CMK (cell line): ENCODE results near the gene TRPC4AP.
"Not testable (repeated sequence)": the region's sequence is repeated elsewhere in the genome, so short reads cannot be mapped to it uniquely, and the experiment has no call there.

Experiments used
- DNase-seq: peaks from one replicate; pipeline ENCODE4 v3.0.0-alpha.2; 2010; ENCODE audit warnings: low read depth

The TRPC4AP gene

DNA sequence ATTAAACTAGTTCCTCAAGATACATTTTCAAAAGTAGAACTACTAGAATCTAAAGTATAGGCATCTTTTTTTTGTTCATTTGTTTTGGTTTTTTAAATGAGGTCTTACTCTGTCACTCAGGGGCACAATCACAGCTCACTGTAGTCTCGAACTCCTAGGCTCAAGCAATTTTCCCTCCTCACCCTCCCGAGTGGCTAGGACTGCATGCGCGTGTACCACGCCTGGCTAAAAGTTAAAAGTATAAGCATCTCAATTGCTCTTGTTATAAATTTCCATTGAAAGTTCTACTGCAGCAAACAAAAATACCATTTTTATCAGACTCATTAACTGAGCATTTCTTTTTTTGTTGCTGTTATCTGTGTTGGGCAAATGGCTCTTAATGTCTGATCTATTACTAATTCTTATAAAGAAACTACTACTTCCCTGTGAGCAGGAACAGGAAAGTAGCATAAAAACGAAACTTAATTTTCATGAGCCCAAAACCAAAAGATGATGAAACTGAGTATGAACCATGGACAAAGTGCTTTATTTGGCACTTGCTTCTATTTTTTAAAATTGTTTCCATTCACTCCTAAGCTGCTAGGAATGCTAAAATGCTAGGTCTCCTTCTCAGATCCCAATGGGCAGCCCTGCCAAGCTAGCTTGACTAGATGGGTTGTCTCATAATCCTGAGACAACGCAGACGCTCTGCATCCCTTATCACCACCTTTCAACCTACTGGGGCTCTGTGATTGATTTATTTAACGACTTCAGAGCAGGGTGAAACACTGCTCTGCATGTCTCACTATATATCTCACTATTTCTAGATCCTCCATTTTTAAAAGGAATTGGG, 36.9 kb downstream of the TRPC4AP start:
- no peak for DNase-seq

GRCh38 chr20:35054814-35055213, 37.8 kb downstream of the TRPC4AP start:
- no peak for DNase-seq

DNA sequence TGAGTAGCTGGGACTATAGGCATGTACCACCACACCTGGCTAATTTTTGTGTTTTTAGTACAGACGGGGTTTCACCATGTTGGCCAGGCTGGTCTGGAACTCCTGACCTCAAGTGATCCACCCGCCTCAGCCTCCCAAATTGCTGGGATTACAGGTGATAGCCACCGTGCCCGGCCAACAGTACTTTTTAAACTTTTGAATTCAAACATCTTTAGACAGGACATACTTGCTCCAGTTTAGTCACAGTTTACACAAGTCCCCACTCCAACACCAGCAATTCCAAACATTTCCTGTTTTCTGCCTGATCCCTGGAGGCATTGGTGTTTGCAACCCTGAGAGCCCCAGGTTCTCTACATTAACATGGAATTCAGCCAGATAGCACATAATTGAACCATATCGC, 40.0 kb downstream of the TRPC4AP start:
- DNase-seq = not testable (repeated sequence)

GRCh38 chr20:35049776-35050352, 42.7 kb downstream of the TRPC4AP start:
- DNase-seq = no peak

- no peak for DNase-seq
Measured at GRCh38 chr20:35048739-35049138, 43.9 kb downstream of the TRPC4AP start.

DNA sequence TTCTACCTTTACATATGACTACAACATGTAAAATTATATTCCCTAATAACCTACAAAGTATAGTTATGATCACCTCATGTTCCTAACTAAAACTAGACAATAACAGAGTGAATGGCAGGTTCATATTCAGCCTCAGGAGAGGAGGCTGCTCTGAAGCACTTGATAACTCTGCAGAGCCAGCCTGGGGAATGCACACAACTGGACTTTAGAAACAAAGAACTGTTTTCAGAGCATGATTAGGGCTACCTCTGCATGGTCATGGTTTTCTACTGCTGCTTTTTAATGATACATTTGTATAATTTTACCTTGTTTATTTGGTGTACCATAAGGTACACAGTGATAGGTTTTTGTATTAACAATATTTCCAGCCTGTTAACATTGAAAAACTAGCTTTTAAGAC, 50.3 kb downstream of the TRPC4AP start:
- DNase-seq = no peak

- no peak for DNase-seq
Measured at GRCh38 chr20:35040646-35041045, 52.0 kb downstream of the TRPC4AP start.

GRCh38 chr20:35039846-35040489, 52.6 kb downstream of the TRPC4AP start:
- no peak for DNase-seq

DNA sequence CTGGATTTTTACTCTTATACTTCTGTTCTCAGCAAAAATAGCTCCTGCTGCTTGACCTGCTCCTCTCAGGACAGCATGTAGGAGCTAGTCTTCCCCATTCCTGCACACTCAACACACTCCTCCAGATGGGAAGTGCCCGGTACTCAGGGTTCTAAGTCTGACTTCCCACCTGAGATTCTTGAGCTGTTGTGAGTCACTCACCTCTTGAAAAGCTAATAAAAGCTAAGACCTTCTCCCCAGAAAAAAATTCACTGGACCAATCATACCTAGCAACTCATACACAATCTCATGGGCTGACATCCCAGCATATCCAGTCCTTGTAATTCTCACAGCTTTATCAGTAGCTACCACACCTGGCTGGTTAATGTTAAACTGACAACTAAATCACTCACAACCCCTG, 53.5 kb downstream of the TRPC4AP start:
- DNase-seq = no peak

DNA sequence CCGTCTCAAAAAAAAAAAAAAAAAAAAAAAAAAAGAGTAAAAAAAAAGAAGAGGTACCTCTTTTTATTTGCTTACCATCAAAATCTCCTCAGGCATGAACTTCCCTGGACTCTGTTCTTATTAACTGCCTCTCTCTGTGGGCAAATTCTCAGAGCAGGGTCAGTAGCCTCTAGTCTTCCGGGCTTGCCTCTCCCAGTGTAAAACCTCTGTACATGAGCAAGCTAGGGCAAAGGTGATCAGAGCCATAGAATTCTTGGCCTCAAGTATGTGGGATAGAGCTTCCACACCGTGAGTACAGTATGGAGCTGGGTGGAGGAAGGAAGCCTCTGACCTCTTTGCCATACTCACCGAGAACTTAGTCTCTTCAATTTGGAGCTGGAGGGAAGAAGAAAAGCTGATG, 58.5 kb downstream of the TRPC4AP start:
- no peak for DNase-seq

DNA sequence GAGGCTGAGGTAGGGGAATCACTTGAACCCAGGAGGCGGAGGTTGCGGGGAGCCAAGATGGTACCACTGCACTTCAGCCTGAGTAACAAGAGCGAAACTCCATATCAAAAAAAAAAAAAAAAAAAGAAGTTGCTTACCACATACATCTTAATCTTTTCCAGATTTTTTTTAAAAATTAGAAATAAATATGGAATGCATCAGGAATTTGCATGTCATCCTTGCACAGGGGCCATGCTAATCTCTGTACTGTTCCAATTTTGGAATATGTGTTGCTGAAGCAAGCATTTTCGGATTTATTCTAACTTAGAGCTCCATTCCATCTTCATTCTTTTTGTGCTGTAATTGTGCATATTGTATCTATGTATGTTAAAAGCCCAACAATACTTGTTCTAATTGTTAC, 62.5 kb downstream of the TRPC4AP start:
- no peak for DNase-seq

GRCh38 chr20:35027301-35027700, 65.3 kb downstream of the TRPC4AP start:
- no peak for DNase-seq

DNA sequence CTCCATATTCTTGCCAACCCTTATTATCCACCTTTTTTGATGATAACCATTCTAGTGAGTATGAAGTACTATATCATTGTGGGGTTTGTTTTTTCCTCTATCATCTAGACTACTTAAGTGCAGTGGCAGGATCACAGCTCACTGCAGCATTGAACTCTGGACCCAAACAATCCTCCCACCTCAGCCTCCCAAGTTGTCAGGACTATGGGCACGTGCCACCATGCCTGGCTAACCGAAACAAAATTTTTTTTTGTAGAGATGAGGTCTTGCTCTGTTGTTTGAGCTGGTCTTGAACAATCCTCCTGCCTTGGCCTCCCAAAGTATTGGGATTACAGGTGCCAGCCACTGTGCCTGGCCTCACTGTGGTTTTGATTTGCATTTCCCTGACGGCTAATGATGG, 67.5 kb downstream of the TRPC4AP start:
- DNase-seq = no peak

- DNase-seq = no peak
Measured at GRCh38 chr20:35023624-35024023, 69.0 kb downstream of the TRPC4AP start.

DNA sequence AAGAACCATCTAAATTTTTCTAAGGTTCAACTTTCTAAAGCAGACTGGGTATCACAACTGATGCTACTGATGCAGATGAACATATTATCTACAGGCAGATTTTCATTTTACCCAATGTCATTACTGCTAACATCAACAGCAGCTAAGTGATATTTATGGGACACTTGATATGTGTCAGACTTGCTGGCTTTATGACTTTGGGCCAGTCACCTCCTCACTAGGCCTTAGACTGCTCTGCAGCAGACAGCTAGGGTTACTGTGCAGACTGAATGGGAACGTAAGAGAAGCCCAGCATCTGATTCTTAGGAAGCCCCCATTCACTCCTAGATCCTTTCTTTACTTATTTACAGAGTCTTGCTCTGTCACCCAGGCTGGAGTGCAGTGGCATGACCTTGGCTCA, 70.8 kb downstream of the TRPC4AP start:
- no peak for DNase-seq

GRCh38 chr20:35021063-35021462, 71.5 kb downstream of the TRPC4AP start:
- DNase-seq = no peak

DNA sequence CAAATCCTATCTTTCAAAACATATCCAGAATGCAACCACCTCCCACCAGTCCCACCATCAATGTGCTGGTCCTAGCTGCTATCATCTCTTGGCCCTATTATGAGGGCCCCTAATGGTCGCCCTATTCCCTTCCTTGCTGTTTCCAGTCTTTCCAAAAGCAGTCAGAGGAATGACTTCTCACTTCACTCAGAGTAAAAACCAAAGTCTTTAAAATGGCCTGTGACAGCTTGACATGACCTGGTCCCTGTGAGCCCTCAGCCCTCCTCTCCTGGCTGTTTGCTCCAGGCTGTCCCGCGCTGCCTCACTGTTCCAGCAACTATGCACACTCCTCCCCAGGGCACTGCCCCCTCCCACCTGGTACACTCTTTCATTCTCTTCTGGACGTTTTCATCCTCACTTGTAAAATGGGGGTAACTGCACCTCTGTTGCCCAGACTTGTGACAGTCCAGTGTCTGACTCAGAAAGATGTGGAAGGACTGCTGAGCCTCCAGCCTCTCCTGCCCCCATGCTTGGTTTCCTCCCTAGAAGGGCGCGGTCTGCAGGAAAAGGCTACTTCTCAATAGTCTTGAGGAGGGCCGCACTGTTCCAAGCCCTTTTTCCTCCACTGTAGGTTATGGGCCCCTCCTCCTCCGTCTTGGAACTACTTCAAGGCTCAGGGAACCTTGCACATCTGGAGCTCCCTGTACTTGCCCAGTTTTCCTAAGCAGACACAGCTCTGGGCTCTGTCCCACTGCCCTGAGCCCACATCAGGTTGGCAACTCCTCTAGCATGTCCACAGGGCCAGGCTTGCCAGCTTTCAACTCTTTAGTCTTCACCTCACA, 72.3 kb downstream of the TRPC4AP start:
- no peak for DNase-seq

DNA sequence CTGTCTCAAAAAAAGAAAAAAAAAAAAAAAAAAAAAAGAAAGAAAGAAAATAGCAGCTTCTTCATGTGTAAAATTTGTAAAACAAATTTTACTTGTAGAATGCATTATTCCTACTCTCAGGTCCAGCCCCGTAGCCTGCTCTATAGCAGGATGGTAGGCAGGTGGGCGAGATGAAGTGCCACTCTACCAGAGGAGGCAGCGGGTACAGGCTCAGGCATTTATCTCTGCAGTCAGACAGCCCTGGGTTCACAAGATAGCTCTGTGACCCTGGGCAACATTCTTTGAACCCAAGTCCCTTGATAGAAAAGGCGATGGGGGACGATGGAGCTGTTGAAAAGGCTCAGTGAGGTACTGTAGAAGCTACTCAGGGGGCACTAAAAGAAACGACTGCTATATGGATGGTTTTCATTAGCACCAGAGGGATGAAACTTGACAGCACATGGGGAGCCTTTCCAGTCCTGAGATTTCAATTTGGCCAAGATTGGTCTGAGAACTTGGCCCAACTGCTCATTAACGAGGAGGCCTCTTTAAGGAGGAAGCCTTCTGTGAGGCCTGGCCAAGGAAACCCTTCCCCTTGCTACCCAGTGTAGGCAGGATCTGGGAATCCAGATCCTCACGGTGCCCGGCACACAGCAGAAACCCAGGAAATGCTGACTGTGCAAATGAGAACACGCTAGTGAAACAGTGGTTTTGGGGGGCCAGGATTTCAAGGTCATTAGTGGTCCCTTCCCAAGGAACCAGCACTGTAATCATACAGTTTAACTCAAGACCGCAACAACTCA, 73.8 kb downstream of the TRPC4AP start:
- no peak for DNase-seq

GRCh38 chr20:35017099-35017835, 75.3 kb downstream of the TRPC4AP start:
- DNase-seq = no peak

DNA sequence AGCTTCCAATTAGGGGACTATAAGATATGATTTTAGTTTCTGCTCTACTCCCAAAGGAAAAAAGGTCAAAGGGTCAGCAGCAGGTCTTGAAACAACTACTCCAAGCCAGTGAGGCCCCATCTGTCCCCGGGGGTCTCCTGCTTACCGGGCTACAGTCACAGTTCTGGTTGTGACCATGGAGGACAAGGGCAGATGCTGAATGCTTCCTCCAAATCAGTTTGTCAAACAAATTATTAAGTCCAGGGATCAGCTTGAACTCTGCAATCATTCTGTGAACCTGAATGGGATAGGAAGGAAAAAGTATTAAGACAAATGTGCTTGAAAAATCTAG, 76.8 kb downstream of the TRPC4AP start:
- no peak for DNase-seq

- DNase-seq = no peak
Measured at GRCh38 chr20:35014537-35014936, 78.1 kb downstream of the TRPC4AP start.
